Small intestine (tissue), 7 donors: ENCODE data around the gene ERAL1. TPM values are rescaled to one million over a fixed set of nuclear protein-coding genes. Genes with fewer than 3 reads are reported as not detected.

Experiments used
- DNase-seq, 2 donors: peaks; one replicate each; pipeline versions ENCODE4 v3.0.0 to v3.0.0-alpha.2; 2013
- FAIRE-seq: peaks from 2 replicates; lab custom pipeline; 2012; peaks lifted over from hg19 to GRCh38; lab: Jason Lieb, UNC
- H3K27ac ChIP-seq, 3 donors: one replicate each; pipeline ENCODE4 v1.5.1; 2013; ENCODE audit warnings: low read length in 2 of 3, mild to moderate bottlenecking in 2 of 3, control low read depth in 1 of 3, inconsistent platforms in 1 of 3, low read depth in 1 of 3, moderate library complexity in 1 of 3
- H3K27me3 ChIP-seq, 3 donors: one replicate each; pipeline ENCODE4 v1.6.1; 2013; ENCODE audit warnings: low read length in 3 of 3, inconsistent platforms in 1 of 3; ENCODE audit not compliant: control insufficient read depth in 3 of 3, insufficient read depth in 3 of 3
- H3K36me3 ChIP-seq, 3 donors: one replicate each; pipeline ENCODE4 v1.6.1; 2013; ENCODE audit warnings: low read length in 3 of 3, inconsistent platforms in 1 of 3, low read depth in 1 of 3, mild to moderate bottlenecking in 1 of 3, moderate library complexity in 1 of 3; ENCODE audit not compliant: control insufficient read depth in 3 of 3, insufficient read depth in 2 of 3
- H3K4me1 ChIP-seq, 3 donors: one replicate each; pipeline ENCODE4 v1.6.1; 2013; ENCODE audit warnings: low read length in 2 of 3, inconsistent platforms in 1 of 3, low read depth in 1 of 3, mild to moderate bottlenecking in 1 of 3, moderate library complexity in 1 of 3; ENCODE audit not compliant: control insufficient read depth in 3 of 3, insufficient read depth in 2 of 3
- H3K4me3 ChIP-seq, 3 donors: one replicate each; pipeline ENCODE4 v1.5.1; 2013; ENCODE audit warnings: low read length in 3 of 3, control low read depth in 1 of 3, inconsistent platforms in 1 of 3, low read depth in 1 of 3, mild to moderate bottlenecking in 1 of 3, moderate library complexity in 1 of 3
- H3K9me3 ChIP-seq, 2 donors: one replicate each; pipeline ENCODE4 v1.6.1; 2013; ENCODE audit warnings: low read depth in 1 of 2, low read length in 1 of 2; ENCODE audit not compliant: control insufficient read depth in 2 of 2, insufficient read depth in 1 of 2
- WGBS, 3 donors: extraction: QIAGEN DNeasy Blood & Tissue Kit; methylation state at CpG; one replicate each; pipeline ENCODE4 v1.1.7; 2013; 5-methylcytosine and 5-hydroxymethylcytosine counted together
- polyA plus RNA-seq, 4 donors: library from polyadenylated mRNA; stranded (reverse) in 3 of 4; unstranded in 1 of 4; fragments of 200-250 nt in 3 of 4; fragments of 120-200 nt in 1 of 4; gene quantifications; one replicate each; pipeline versions ENCODE4 v1.2.1 to v1.2.3, GENCODE V29; 2013
- donor health status: healthy with polysubstance abuse.
- donor health status: control.
- donor health status: control.
- donor health status: Bipolar disorder and iron deficiency.
- donor health status: healthy.

The ERAL1 gene
- polyA plus RNA-seq, 4 donors, result 38.5 to 48.9 (median 46.7) TPM

- Histone ChIP-seq H3K4me3 (no peak overlapping the region), H3K27me3 (no peaks in the 10 kb centered on the region), H3K4me1 (peaks cover 2 to 8% (median 4%) of the 10 kb centered on the region in 3 donors), H3K36me3 (peaks cover 23 to 60% (median 27%) of the 10 kb centered on the region in 3 donors), H3K9me3 (no peaks in the 10 kb centered on the region), H3K27ac (no peak overlapping the region)
- FAIRE-seq, result no peak
- 64 to 75% (median 69%) methylated on average over 7 of the region's 7 CpGs for WGBS, 3 donors
- no peak for DNase-seq
These were observed 52.1 kb downstream of the ERAL1 start for GRCh38 chr17:28906706-28907438.

DNA sequence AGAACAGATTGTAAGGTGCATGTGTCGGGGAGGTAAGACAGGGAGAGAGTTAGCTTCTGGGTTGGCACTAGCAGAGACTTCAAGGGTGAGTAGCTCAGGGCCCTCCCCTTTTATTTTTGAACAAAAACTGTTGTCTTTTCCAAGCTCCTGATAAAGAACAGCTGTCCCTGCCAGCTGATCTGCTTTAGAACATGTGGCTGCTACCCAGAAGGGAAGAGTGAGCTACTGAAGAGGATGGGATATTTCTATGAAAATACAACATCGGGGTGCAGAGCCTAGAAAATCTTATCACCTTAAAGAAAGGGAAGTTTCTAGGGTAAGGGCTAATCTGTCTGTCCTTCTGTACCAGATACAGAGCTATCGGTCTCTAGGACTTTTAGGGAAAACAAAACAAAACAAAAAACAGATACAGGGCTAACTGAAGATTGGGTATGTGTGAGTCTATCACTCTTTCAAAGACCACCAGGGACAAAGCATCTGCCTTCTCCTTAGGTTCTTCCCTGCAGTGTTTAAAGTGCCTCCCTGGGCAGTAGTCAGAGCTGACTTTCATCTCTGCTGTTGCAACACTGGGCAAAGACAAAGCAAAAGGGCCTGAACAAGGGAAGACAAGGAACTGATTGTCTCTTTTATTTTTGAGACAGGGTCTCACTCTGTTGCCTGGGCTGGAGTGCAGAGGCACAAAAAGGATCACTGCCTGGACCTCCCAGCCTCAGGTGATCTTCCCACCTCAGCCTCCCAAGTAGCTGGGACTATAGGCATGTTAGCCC, 53.1 kb downstream of the ERAL1 start:
- no peak overlapping the region for H3K4me3 ChIP-seq
- H3K36me3 ChIP-seq, result peaks cover 23 to 70% (median 32%) of the 10 kb centered on the region in 3 donors
- peaks cover 2 to 16% (median 4%) of the 10 kb centered on the region in 3 donors for H3K4me1 ChIP-seq
- no peak for FAIRE-seq
- WGBS, 3 donors, result 73 to 86% (median 83%) methylated on average over 3 of the region's 3 CpGs
- peak overlapping the region in 2 of 3 donors; percentile 6 to 59 for H3K27ac ChIP-seq
- no peak for DNase-seq
- H3K9me3 ChIP-seq, result no peaks in the 10 kb centered on the region
- no peaks in the 10 kb centered on the region for H3K27me3 ChIP-seq

DNA sequence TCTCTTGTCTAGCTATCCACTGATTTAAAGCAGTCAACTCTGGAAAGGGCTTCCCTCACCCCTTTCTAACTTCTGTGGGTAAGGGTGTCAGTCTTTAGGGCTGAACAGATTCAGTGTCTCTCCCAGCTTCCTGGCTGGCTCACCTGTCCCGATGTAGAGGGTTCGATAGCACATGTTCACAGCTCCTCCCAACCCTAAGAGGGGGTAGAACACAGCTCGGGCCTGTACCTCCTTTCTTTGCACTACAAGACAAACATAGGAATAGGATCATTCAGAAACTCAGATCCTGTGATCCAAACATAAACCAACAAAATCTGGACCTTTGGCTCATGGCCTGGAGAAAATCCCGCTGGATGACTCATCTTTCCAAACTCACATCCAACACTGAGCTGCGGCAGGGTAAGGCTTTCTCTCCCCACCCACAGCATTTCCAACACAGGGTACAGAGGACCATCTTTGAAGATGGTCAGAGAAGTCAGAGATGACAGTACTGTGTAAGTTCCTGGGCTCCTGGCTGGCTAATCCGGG, 53.9 kb downstream of the ERAL1 start:
- 48 to 67% (median 58%) methylated on average over 6 of the region's 6 CpGs for WGBS, 3 donors

GRCh38 chr17:28910534-28910933, 55.7 kb downstream of the ERAL1 start:
- WGBS, 3 donors, result 82 to 100% (median 93%) methylated on average over 1 of the region's 1 CpG
- no peak overlapping the region for H3K27ac ChIP-seq

More for the DNA sequence above, 53.9 kb downstream of the ERAL1 start:
- H3K36me3 ChIP-seq, result peaks cover 26 to 78% (median 35%) of the 10 kb centered on the region in 3 donors
- H3K9me3 ChIP-seq, result no peaks in the 10 kb centered on the region
- peaks cover 0 to 12% (median 0%) of the 10 kb centered on the region in 3 donors for H3K4me1 ChIP-seq
- DNase-seq, result no peak
- FAIRE-seq, result no peak
- no peaks in the 10 kb centered on the region for H3K27me3 ChIP-seq
- H3K27ac ChIP-seq, result peak overlapping the region in 2 of 3 donors; percentile 6 to 59
- H3K4me3 ChIP-seq, result no peak overlapping the region

More at GRCh38 chr17:28910534-28910933, 55.7 kb downstream of the ERAL1 start:
- DNase-seq, result no peak
- H3K4me1 ChIP-seq, result peaks cover 0 to 12% (median 0%) of the 10 kb centered on the region in 3 donors
- no peak for FAIRE-seq
- H3K9me3 ChIP-seq, result no peaks in the 10 kb centered on the region
- no peaks in the 10 kb centered on the region for H3K27me3 ChIP-seq
- peaks cover 30 to 87% (median 43%) of the 10 kb centered on the region in 3 donors for H3K36me3 ChIP-seq
- no peak overlapping the region for H3K4me3 ChIP-seq

Other genes starting within 250 kb of the ERAL1 start
- gene RSKR, start 240.8 kb upstream of the ERAL1 start, polyA plus RNA-seq, result 10 to 100 TPM in 1 of 4 donors, 1 to 10 TPM in 1, under 1 TPM in 2; 0.22 to 13.0 (median 1.9) TPM
- gene BLTP2, start 209.9 kb upstream of the ERAL1 start, polyA plus RNA-seq, result 10 to 100 TPM; 15.7 to 58.5 (median 30.5) TPM
- gene SDF2, start 193.1 kb upstream of the ERAL1 start, polyA plus RNA-seq, result 10 to 100 TPM; 45.4 to 61.8 (median 49.6) TPM
- 10 to 100 TPM; 26.4 to 69.7 (median 29.0) TPM for gene SUPT6H, start 192.8 kb upstream of the ERAL1 start, polyA plus RNA-seq
- 1 to 10 TPM; 2.3 to 5.4 (median 4.4) TPM for gene PROCA1, start 143.1 kb upstream of the ERAL1 start, polyA plus RNA-seq
- 10 to 100 TPM in 3 of 4 donors, 1 to 10 TPM in 1; 4.2 to 76.4 (median 32.2) TPM for gene RAB34, start 137.1 kb upstream of the ERAL1 start, polyA plus RNA-seq
- gene RPL23A, start 135.0 kb upstream of the ERAL1 start, polyA plus RNA-seq, result 1,000 to 10,000 TPM in 3 of 4 donors, 100 to 1,000 TPM in 1; 783 to 1,912 (median 1,526) TPM
- gene TLCD1, start 128.8 kb upstream of the ERAL1 start, polyA plus RNA-seq, result 10 to 100 TPM; 10.7 to 21.3 (median 11.6) TPM
- gene NEK8, start 126.2 kb upstream of the ERAL1 start, polyA plus RNA-seq, result 1 to 10 TPM; 3.5 to 5.7 (median 3.6) TPM
- gene TRAF4, start 111.0 kb upstream of the ERAL1 start, polyA plus RNA-seq, result 100 to 1,000 TPM in 2 of 4 donors, 10 to 100 TPM in 2; 58.8 to 203 (median 128) TPM
- gene FAM222B, start 12.2 kb upstream of the ERAL1 start, polyA plus RNA-seq, result 10 to 100 TPM in 3 of 4 donors, 1 to 10 TPM in 1; 9.7 to 28.1 (median 13.4) TPM
- gene FLOT2, start 42.7 kb downstream of the ERAL1 start, polyA plus RNA-seq, result 10 to 100 TPM; 19.9 to 73.8 (median 36.8) TPM
- 10 to 100 TPM in 2 of 4 donors, 1 to 10 TPM in 2; 7.3 to 11.3 (median 8.8) TPM for gene DHRS13, start 48.1 kb downstream of the ERAL1 start, polyA plus RNA-seq
- gene PHF12, start 96.5 kb downstream of the ERAL1 start, polyA plus RNA-seq, result 10 to 100 TPM in 3 of 4 donors, 1 to 10 TPM in 1; 6.5 to 26.1 (median 15.1) TPM
- 1 to 10 TPM in 2 of 4 donors, not detected in 2; 1.1 to 1.4 TPM for gene SEZ6, start 151.0 kb downstream of the ERAL1 start, polyA plus RNA-seq
- gene PIPOX, start 188.1 kb downstream of the ERAL1 start, polyA plus RNA-seq, result 10 to 100 TPM in 3 of 4 donors, 1 to 10 TPM in 1; 2.9 to 35.4 (median 12.1) TPM